ENCODE measurements around the gene PLD1. TPM values are rescaled to one million over a fixed set of nuclear protein-coding genes. Genes with fewer than 3 reads are reported as not detected.

Gene PLD1
- total and polyA plus RNA-seq, 10 of the 15 experiments (the other 5 are each of a cell fraction or from before 2014, with no cell fraction given) = 2.9 to 108 (median 3.6) TPM

- TF ChIP-seq ATF2 (IDR thresholded peaks at IDR 0.05; ENCODE audit: low read length) (no peak), MEF2B (IDR thresholded peaks at IDR 0.05; ENCODE audit: partially characterized antibody, poor library complexity, severe bottlenecking) (no peak), MYB (IDR thresholded peaks at IDR 0.05; ENCODE audit: borderline replicate concordance, low read depth, low read length) (no peak), HCFC1 (IDR thresholded peaks at IDR 0.05; ENCODE audit: low read length) (no peak), PAX5 (IDR thresholded peaks at IDR 0.05; ENCODE audit: borderline replicate concordance, low read depth, low read length) (no peak), SMARCA5 (IDR thresholded peaks at IDR 0.05) (no peak), STAT1 (conservative IDR thresholded peaks at IDR 0.05) (no peak), ETV6 (conservative IDR thresholded peaks at IDR 0.05 in 1 of 2, IDR thresholded peaks at IDR 0.05 in 1 of 2; ENCODE audit: borderline replicate concordance in 1 of 2, low read depth in 1 of 2) (no peak)
Observed at GRCh38 chr3:171851660-171852058, 41.4 kb upstream of the PLD1 start (continued).

- Histone ChIP-seq H3K79me2 (ENCODE audit: control insufficient read depth, insufficient read depth, low read length) (no peaks in the 10 kb centered on the region), H3K36me3 (ENCODE audit: control insufficient read depth in 2 of 2, insufficient read depth in 2 of 2, low read length in 1 of 2) (no peaks in the 10 kb centered on the region), H2AFZ (ENCODE audit: control insufficient read depth, low read depth, low read length) (no peak overlapping the region), H3K4me1 (ENCODE audit: control insufficient read depth, insufficient read depth, low read length) (peaks cover 12% of the 10 kb centered on the region), H3K27ac (ENCODE audit: control insufficient read depth, insufficient read depth) (no peak overlapping the region), H3K4me2 (ENCODE audit: control insufficient read depth, insufficient read depth) (no peak overlapping the region), H3K27me3 (replicated peaks in 1 of 2; ENCODE audit: control insufficient read depth in 2 of 2, insufficient read depth in 2 of 2, low read length in 1 of 2) (no peaks in the 10 kb centered on the region), H3K9ac (ENCODE audit: control insufficient read depth, insufficient read depth, low read length) (no peak overlapping the region), H3K9me3 (replicated peaks; ENCODE audit: control insufficient read depth, insufficient read depth, low read length) (peaks cover 6% of the 10 kb centered on the region; the same call in 2 of the 3 replicates), H4K20me1 (ENCODE audit: control insufficient read depth, insufficient read depth) (no peaks in the 10 kb centered on the region), H3K4me3 (no peak overlapping the region)
- DNase-seq (ENCODE audit: low read depth, low spot score) (no peak), ATAC-seq (no peak), FAIRE-seq (no peak)
- ChIA-PET POLR2A (no interaction called here), CTCF (interaction anchor here (0.6 to 2.2 kb wide), 4 partner anchors 17 to 490 kb away, joined by 3 to 6 read pairs (median 4); no protein-coding TSS in a partner anchor), RAD21 (ENCODE audit: unreplicated experiment) (no interaction called here), SMC1A (ENCODE audit: uncharacterized antibody, unreplicated experiment) (interaction anchor here (0.8 to 1.6 kb wide), 4 partner anchors 9 to 276 kb away, joined by 3 to 6 read pairs (median 4); no protein-coding TSS in a partner anchor)
- intact Hi-C loops (cut with micrococcal nuclease; ENCODE audit: unreplicated experiment) (no loop called here), in situ Hi-C loops (cut with MboI) (no loop called here)
- WGBS (ENCODE audit: insufficient coverage, insufficient replicate concordance, low lambda C conversion rate, missing lambda C conversion rate) = 40% methylated on average over 6 of the region's 6 CpGs
- no TSS peak for BruUV-seq (replicated peaks)
- TF ChIP-seq MEF2A (IDR thresholded peaks at IDR 0.05; ENCODE audit: insufficient read depth, low read depth, low read length) (0 out of 2 replicates have a peak, but pooled peaks have one; percentile 35), MEF2B (IDR thresholded peaks at IDR 0.05; ENCODE audit: partially characterized antibody, poor library complexity, severe bottlenecking) (peak; percentile 41), ZNF592 (IDR thresholded peaks at IDR 0.05) (no peak), SPI1 (IDR thresholded peaks at IDR 0.05; ENCODE audit: borderline replicate concordance, insufficient read depth, low read depth, low read length) (0 out of 2 replicates have a peak, but pooled peaks have one; percentile 6), ETV6 (conservative IDR thresholded peaks at IDR 0.05 in 1 of 2, IDR thresholded peaks at IDR 0.05 in 1 of 2; ENCODE audit: borderline replicate concordance in 1 of 2, low read depth in 1 of 2) (no peak), NR2C1 (IDR thresholded peaks at IDR 0.05) (no peak), ATF3 (IDR thresholded peaks at IDR 0.05; ENCODE audit: borderline replicate concordance, extremely low read depth, low read depth, low read length) (no peak), KDM1A (IDR thresholded peaks at IDR 0.05; ENCODE audit: borderline replicate concordance) (no peak), SIN3A (IDR thresholded peaks at IDR 0.05; ENCODE audit: low read depth, low read length) (no peak)
Observed at GRCh38 chr3:171850960-171851659, 40.8 kb upstream of the PLD1 start.

Data from GM12878 (cell line).